NOMO-1 treated with dmso at 0.1 percent for 144 hours (cell line): ENCODE results near the gene B3GALT4.
"Not testable (repeated sequence)": the region's sequence is repeated elsewhere in the genome, so short reads cannot be mapped to it uniquely, and the experiment has no call there.

ENCODE experiments used
- DNase-seq: peaks from one replicate; lab custom pipeline; 2025; ENCODE audit not compliant: unreplicated experiment; lab: John Stamatoyannopoulos, UW

B3GALT4 gene

DNA sequence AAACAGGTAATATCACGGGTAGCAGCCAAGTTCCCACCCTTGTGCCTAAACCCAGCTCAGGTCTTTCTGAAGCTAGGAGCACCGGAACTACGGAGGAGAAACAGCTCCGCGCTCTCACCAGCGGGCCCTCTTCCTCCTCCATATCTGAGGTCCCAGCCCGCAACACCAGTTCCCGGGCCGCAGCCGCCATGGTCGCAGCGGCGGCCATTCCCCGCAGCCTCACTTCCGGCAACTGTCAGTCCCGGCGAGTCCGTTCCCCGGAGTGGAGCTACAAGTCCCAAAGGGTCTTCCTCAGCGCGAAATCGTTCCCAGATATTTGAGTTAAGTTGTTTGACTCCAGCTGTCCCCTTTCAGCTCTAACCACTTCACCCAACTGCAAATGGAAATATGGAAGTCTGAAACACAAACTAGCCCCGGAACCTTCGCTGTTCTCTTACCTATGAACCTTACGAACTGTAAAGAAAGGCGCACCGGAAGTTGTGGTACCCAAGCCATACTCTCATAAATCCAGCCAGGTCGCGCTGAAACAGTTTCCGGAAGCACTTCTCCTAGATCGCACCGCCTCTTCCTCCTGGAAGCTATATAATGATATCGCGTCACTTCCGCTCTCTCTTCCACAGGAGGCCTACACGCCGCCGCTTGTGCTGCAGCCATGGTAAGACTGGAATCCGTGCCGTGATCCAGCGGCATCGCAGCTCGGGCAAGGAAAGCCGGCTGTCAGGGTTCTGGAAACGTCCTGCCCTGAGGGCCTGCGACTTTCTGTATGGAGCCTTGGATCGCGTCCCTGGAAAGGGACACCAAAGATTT, 5.3 kb upstream of the B3GALT4 start, which contains the start of the genes RPS18 and VPS52:
Gene RPS18, plus strand, starts transcription at position 608 of the 807 bp plus-strand sequence. Its CDS starts 45 bp downstream, at position 653.
Gene VPS52, minus strand, starts transcription at position 409 of the 807 bp plus-strand sequence. Its CDS starts 201 bp downstream, at position 208.
- peak; percentile 91 for DNase-seq

DNA sequence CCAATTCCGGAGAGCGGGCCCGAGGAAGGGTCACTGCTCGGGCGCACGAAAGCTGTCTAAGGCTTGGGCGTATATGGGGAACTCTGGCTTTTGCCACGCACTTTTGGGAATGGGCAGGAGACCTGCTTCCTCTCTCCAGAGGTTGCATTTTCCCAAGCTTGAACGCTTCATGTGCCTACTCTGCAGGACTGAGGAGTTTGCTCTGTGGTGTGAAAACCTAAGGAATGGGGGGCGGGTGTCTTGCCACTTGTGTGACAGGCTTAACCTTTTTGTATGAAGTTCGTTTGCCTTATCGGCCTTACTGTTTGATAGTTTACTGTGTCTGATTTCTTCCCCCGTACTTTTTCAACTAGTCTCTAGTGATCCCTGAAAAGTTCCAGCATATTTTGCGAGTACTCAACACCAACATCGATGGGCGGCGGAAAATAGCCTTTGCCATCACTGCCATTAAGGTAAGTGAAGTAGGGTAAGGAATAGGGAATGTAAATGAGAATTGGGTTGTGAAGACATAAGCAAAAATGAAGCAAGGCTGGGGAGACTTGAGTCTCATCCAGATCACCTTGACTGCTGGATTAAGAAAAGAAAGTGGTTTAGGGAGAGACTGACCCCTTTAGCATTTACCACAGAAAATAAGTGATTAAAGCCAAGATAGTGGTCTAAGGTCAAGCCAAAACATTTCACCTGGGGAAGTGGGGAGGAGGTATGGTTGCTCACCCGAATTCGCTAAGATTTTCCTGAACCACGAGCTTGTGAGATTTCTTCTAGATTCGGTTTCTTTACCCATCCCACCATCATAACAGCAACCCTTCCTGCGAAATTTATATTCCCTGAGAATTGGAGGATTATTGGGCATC, 4.4 kb upstream of the B3GALT4 start:
- no peak for DNase-seq

- no peak for DNase-seq
Measured at GRCh38 chr6:33273129-33273923, 3.6 kb upstream of the B3GALT4 start.

DNA sequence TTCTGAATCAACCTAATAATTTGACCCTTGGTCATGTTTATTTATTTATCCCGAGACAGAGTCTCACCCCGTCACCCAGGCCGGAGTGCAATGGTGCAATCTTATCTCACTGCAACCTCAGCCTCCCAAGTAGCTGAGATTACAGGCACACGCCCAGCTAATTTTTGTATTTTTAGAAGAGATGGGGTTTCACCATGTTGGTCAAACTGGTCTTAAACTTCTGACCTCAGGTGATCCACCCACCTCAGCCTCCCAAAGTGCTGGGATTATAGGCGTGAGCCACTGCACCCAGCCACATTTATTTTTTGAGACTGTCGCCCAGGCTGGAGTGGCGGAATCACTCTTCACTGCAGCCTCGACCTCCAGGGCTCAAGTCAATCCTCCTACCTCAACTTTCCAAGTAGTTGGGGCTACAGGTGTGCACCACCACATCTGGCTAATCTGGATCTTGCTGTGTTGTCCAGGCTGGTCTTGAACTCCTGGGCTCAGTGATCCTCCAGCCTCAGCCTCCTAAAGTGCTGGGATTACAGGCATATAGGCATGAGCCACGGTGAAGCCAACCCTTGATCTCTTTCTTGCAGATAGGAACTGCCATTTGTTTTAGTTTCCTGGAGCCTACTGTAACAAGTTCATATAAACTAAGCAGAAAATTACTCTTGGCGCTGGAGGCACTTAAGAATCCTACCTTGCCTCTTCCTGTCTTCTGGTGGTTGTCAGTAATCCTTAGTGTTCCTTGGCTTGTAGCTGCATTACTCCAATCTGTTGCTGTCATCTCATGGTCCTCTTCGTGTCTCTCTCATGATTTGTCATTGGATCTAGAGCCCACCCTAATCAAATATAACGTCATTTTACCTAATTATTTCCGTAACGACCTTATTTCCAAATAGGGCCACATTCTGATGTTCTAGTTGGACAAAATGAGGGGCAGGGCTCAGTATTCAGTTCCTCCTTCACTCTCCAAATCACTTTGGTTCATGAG, 2.7 kb upstream of the B3GALT4 start:
- no peak for DNase-seq

- DNase-seq = not testable (repeated sequence)
Measured at GRCh38 chr6:33275795-33276580, 935 bp upstream of the B3GALT4 start.

- DNase-seq = no peak
Measured at GRCh38 chr6:33276581-33276863, 401 bp upstream of the B3GALT4 start.

DNA sequence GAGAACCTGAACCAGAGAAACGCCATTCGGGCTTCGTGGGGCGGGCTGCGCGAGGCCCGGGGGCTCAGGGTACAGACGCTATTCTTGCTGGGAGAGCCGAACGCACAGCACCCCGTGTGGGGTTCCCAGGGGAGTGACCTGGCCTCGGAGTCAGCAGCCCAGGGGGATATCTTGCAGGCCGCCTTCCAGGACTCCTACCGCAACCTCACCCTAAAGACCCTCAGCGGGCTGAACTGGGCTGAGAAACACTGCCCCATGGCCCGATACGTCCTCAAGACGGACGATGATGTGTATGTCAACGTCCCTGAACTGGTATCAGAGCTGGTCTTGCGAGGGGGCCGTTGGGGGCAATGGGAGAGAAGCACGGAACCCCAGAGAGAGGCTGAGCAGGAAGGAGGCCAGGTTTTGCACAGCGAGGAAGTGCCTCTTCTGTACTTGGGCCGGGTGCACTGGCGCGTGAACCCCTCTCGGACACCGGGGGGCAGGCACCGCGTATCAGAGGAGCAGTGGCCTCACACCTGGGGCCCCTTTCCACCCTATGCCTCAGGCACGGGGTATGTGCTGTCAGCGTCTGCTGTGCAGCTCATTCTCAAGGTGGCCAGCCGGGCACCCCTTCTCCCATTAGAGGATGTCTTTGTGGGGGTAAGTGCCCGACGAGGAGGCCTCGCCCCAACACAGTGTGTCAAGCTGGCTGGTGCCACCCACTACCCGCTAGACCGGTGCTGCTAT, 904 bp downstream of the B3GALT4 start:
- no peak for DNase-seq

- DNase-seq = no peak
Measured at GRCh38 chr6:33278392-33278741, 1.4 kb downstream of the B3GALT4 start.

DNA sequence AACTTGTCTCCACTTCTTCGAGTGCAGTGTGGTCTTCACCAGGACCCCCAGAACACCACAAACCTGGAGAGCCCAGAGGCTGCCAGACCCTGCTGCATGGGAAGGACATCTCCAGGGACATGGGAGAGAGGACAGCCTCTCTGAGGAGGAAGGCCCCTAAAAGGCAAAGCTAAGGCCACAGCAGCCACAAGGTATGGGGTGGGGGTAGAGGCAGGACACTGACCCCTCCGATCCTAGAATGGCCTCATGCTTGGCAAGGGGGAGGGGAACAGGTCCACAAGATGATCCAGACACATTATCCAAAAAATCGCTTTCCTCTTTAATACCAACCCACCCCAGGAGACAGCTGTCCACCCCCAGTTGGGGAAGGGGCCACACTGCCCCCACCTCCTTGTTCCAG, 1.9 kb downstream of the B3GALT4 start:
- no peak for DNase-seq

DNA sequence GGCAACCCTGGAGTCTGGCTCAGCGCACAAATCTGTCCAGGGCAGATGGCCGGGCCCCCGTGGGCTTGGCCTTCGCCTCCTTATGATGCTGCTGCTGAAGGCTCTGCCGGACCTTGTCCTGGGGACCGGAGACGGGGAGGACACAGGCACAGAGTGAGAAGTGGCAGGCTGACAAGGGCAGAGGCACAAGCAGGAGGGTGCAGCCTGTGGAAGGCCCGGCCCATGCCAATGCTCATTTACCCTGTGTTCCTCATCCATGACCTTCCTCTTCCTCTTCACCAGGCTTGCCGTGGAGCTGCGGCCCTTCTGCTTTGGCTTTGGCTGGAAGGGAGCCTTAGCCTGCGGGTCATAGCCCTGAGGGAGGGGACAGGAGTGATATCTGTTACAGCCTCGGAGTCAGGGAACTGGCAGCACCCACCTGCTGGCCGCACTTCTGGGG, 2.4 kb downstream of the B3GALT4 start:
- DNase-seq = no peak

- DNase-seq = no peak
Measured at GRCh38 chr6:33279971-33280511, 3.1 kb downstream of the B3GALT4 start.

- DNase-seq = no peak
Measured at GRCh38 chr6:33280539-33280938, 3.6 kb downstream of the B3GALT4 start.

DNA sequence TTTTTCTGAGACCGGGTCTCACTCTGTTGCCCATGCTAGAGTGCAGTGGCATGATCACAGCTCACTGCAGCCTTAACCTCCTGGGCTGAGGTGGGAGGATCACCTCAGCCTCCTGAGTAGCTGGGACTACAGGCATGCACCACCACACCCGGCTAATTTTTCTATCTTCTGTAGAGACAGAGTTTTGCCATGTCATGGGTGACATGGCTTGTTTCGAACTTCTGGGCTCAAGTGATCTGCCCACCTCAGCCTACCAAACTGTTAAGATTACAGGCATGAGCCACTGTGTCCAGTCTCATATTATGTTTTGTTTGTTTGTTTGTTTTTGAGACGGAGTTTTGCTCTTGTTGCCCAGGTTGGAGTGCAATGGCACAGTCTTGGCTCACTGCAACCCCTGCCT, 8.3 kb downstream of the B3GALT4 start:
- not testable (repeated sequence) for DNase-seq

- DNase-seq = no peak
Measured at GRCh38 chr6:33286946-33287914, 10.3 kb downstream of the B3GALT4 start.

- DNase-seq = no peak
Measured at GRCh38 chr6:33288141-33288920, 11.4 kb downstream of the B3GALT4 start.
